ENCODE data around the gene HIP1R. TPM values are rescaled to one million over a fixed set of nuclear protein-coding genes. Genes with fewer than 3 reads are reported as not detected.

Gene HIP1R
- total RNA-seq, 1 donor from 2014 or later = 28.2 TPM

- DNase-seq (peak; percentile 22), ATAC-seq (no peak)
- no peak overlapping the region for H3K27ac ChIP-seq
- H3K4me3 ChIP-seq = no peak overlapping the region
- H3K36me3 ChIP-seq = peaks cover 5% of the 10 kb centered on the region
- intact Hi-C loops (cut with DNase I) = no loop called here
- H3K27me3 ChIP-seq (ENCODE audit: low read depth) = no peaks in the 10 kb centered on the region
- TF ChIP-seq, protein P1, sequence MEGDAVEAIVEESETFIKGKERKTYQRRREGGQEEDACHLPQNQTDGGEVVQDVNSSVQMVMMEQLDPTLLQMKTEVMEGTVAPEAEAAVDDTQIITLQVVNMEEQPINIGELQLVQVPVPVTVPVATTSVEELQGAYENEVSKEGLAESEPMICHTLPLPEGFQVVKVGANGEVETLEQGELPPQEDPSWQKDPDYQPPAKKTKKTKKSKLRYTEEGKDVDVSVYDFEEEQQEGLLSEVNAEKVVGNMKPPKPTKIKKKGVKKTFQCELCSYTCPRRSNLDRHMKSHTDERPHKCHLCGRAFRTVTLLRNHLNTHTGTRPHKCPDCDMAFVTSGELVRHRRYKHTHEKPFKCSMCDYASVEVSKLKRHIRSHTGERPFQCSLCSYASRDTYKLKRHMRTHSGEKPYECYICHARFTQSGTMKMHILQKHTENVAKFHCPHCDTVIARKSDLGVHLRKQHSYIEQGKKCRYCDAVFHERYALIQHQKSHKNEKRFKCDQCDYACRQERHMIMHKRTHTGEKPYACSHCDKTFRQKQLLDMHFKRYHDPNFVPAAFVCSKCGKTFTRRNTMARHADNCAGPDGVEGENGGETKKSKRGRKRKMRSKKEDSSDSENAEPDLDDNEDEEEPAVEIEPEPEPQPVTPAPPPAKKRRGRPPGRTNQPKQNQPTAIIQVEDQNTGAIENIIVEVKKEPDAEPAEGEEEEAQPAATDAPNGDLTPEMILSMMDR (IDR thresholded peaks at IDR 0.05) = no peak
- no peaks in the 10 kb centered on the region for H3K9me3 ChIP-seq
- H3K4me1 ChIP-seq = peaks cover 10% of the 10 kb centered on the region
Measured at GRCh38 chr12:122844366-122844971, 9.2 kb downstream of the HIP1R start.

DNA sequence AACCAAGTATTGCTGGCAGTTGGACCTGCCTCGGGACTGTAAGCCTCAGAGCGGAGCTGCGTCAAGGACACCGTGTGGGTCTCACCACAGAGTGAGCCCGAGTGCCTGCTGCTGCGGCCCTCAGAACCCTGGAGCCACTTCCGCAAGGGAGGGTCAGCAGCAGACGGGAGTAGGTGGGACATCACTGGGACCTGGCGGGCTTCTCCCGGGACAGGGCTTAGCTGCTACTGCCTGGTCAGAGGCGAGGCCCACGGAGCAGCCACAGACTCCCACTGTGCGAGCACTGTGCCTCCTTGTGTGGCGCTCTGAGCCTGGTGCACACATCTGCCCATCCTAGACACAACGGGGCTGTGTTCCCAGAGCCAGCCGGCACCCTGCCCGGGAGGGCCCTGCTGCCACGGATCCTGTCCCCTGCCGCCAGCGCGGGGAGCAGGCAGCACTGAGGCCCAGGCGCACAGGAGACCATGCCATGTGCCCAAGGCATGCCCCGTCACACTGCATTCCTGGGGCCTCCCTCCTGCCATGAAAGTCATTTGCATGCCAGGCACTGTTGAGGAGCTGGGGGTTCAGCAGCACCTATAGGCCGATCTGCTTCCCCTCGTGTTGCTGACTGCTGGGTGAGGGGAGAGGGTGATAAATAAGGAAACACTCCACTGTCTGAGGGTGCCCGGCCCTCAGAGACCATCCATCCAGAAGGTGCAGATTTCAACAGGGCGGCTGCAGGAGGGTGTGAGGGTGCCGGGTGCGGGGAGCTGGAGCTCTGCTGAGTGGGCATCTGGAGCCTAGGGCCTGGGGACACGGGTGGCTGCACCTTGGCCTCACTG, 10.0 kb downstream of the HIP1R start:
- Histone ChIP-seq H3K27ac (no peak overlapping the region), H3K27me3 (ENCODE audit: low read depth) (no peaks in the 10 kb centered on the region), H3K4me1 (peaks cover 10% of the 10 kb centered on the region), H3K36me3 (peaks cover 5% of the 10 kb centered on the region), H3K4me3 (no peak overlapping the region), H3K9me3 (no peaks in the 10 kb centered on the region)
- DNase-seq (peak; percentile 41), ATAC-seq (no peak)
- TF ChIP-seq, protein P1 (IDR thresholded peaks at IDR 0.05) = no peak
- intact Hi-C loops (cut with DNase I) = no loop called here

- no peaks in the 10 kb centered on the region for H3K27me3 ChIP-seq (ENCODE audit: low read depth)
- peaks cover 10% of the 10 kb centered on the region for H3K4me1 ChIP-seq
- TF ChIP-seq, protein P1 (IDR thresholded peaks at IDR 0.05) = no peak
- H3K4me3 ChIP-seq = no peak overlapping the region
- ATAC-seq = no peak
- H3K36me3 ChIP-seq = peaks cover 5% of the 10 kb centered on the region
- H3K27ac ChIP-seq = no peak overlapping the region
- H3K9me3 ChIP-seq = no peaks in the 10 kb centered on the region
- intact Hi-C loops (cut with DNase I) = no loop called here
- peak; percentile 23 for DNase-seq
Measured at GRCh38 chr12:122845865-122846621, 10.8 kb downstream of the HIP1R start.

DNA sequence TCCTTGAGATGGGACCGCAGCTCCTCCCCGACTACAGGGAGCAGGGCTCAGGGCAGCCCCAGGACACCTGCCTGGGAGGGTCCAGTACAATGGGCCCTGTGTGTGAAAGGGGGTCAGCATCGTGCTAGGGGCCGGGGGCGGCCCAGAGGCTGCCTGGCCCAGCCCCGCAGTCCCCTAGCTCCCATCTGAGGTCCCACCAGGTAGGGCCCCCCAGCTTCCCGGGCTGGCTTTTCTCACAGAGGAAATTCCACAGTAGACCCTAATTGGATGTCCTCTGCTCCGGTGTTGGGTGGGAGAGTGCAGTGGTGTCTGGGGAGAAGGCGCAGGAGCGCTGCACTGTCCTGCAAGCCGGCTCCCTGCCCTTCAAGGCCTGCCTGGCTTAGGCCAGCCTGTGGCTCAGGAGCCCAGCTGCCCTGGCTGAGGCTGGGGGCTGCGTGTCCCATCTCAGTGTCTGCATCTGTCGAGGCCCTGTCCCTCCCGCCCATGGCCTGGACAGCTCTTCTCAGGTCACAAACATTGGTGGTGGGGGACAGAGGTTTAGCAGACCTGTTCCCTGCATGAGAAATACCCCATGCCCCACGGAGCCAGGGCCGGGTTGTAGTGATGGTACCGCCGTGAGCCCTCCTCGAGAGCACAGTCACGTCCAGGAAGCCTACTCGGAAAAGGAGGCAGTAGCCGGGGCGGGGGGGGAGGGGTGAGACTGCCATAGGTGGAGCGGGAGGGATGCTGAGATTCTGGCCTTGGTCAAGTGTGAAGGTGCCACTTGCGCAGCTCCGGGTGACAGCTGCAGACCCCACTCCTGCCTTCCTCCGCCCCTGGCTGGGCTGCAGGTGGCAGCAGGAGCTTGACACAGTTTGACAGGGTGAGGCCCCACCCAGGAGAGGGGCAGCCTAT, 11.6 kb downstream of the HIP1R start:
- DNase-seq (peak; percentile 24), ATAC-seq (no peak)
- Histone ChIP-seq H3K27me3 (ENCODE audit: low read depth) (no peaks in the 10 kb centered on the region), H3K4me1 (peaks cover 9% of the 10 kb centered on the region), H3K27ac (no peak overlapping the region), H3K36me3 (peaks cover 5% of the 10 kb centered on the region), H3K4me3 (no peak overlapping the region), H3K9me3 (no peaks in the 10 kb centered on the region)
- TF ChIP-seq, protein P1 (IDR thresholded peaks at IDR 0.05) = no peak
- intact Hi-C loops (cut with DNase I) = no loop called here

DNA sequence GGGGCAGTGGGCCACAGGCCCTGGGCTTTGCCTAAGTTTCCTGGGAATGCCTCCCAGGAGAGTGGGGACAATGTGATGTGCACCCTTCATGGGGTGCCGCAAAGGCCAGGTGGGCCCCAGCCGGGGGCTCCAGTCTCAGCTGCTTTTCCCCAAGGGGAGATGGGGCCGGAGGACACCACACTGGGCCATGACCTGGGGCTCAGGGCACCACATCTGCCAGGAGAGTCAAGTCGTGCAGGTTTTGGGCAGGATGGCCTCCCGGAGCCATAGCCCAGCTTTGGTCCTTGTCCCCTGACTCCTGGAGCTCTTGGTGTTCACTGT, 12.2 kb downstream of the HIP1R start:
- Histone ChIP-seq H3K9me3 (no peaks in the 10 kb centered on the region), H3K4me1 (peaks cover 12% of the 10 kb centered on the region), H3K4me3 (no peak overlapping the region), H3K27ac (no peak overlapping the region), H3K27me3 (ENCODE audit: low read depth) (no peaks in the 10 kb centered on the region), H3K36me3 (peaks cover 5% of the 10 kb centered on the region)
- intact Hi-C loops (cut with DNase I) = no loop called here
- no peak for ATAC-seq
- DNase-seq = peak; percentile 20
- TF ChIP-seq, protein P1 (IDR thresholded peaks at IDR 0.05) = no peak

All from lower lobe of right lung (tissue), 2 donors.